Tibial nerve (tissue), 3 donors: Measurements from ENCODE around the gene CDK18.

Source experiments
- POLR2A ChIP-seq, 2 donors: fragments of 450-650 bp; IDR thresholded peaks; one replicate each; pipeline ENCODE4 v1.6.1; 2017; ENCODE audit warnings: antibody characterized with exemption in 2 of 2, mild to moderate bottlenecking in 2 of 2, moderate library complexity in 2 of 2
- TF ChIP-seq, protein P1 (sequence below), 5 experiments: fragments of 200-600 bp in 3 of 5; fragments of 450-650 bp in 2 of 5; sonication (generic) in 3 of 5; IDR thresholded peaks; one replicate each; pipeline ENCODE4 v1.5.1; 2016 to 2019; ENCODE audit warnings: antibody characterized with exemption in 5 of 5, mild to moderate bottlenecking in 3 of 5, moderate library complexity in 2 of 5

DNA sequence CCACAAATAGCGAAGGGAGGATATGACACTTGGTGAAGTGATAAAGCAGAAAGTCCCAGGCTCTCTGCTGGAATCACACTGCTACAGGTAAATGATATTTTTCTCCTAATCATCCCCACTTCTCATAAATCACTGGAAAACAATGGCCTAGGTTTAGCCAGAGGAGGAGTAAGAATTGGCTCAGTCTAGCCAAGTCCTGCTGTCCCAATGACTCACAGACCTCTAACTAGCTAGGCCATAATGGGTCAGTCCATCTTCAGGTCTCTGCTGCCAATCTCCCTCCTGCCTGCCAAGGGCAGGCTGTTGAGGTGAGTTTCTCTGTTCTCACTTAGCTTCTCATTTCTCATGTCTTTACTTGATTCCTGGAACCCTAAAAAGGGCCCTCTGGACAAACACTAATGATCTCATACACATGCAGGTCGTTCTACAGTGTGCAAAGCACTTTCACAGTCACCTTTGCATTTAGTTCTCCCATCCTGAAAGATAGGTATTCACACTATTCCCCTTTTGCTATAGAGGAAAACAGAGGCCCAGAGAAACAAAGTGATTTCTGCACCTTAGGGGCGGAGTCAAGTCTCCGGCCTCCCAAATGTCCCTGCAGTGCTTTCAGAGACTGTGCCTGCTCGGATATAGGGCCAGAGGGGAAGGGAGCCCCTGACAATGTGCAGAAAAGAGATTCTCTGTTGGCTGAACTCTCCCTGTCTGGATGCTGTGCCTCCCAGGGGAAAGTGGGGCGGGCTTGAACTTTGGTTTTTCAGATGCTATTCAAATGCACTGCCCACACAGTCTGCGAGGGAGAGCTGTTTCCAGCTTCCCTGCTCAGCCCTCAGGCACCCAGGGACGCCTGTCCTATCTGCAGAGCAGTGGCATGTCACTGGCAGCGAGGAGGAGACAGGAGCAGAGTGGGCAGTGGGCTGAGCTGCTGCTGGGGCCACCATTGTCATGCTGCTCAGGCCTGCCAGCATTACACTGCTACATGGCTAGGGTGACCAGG lies 3.9 kb upstream of the CDK18 start:
- TF ChIP-seq, protein P1, sequence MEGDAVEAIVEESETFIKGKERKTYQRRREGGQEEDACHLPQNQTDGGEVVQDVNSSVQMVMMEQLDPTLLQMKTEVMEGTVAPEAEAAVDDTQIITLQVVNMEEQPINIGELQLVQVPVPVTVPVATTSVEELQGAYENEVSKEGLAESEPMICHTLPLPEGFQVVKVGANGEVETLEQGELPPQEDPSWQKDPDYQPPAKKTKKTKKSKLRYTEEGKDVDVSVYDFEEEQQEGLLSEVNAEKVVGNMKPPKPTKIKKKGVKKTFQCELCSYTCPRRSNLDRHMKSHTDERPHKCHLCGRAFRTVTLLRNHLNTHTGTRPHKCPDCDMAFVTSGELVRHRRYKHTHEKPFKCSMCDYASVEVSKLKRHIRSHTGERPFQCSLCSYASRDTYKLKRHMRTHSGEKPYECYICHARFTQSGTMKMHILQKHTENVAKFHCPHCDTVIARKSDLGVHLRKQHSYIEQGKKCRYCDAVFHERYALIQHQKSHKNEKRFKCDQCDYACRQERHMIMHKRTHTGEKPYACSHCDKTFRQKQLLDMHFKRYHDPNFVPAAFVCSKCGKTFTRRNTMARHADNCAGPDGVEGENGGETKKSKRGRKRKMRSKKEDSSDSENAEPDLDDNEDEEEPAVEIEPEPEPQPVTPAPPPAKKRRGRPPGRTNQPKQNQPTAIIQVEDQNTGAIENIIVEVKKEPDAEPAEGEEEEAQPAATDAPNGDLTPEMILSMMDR (IDR thresholded peaks at IDR 0.05): no peak
- TF ChIP-seq POLR2A (IDR thresholded peaks at IDR 0.05): no peak
